Measurements from ENCODE around the gene SLC5A6. TPM values are rescaled to one million over a fixed set of nuclear protein-coding genes. Genes with fewer than 3 reads are reported as not detected.

SLC5A6 gene
- polyA plus RNA-seq (2013), result 152 and 161 TPM in 2 replicates

DNA sequence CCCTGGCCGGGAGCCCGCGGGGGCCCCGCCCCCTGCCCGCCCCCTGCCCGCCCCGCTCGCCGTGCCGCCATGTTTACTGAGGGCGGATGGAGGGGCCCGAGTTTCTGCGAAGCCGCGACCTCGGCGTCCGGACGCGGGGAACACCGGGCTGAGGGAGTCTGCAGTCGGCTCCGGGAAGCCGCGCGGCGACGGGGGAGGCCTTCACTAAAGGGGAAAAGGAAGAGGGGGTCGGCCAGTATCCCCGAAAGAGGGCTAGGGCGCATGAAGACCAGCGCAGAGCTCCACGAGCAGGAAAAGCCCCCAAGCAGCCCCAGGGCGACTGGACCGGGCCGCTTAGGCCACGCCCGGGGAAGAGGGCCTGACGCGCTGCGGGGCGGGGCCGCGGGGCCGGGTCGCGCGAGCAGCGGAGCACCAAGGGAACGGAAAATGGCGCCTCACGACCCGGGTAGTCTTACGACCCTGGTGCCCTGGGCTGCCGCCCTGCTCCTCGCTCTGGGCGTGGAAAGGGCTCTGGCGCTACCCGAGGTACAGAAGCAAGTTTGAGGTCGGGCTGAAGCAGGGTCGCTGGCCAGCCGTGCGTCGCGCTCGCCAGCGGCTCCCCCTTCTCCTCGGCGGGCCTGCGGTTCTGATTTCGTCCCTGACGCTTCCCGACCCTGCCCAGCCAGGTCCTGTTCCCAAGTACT is at the start of gene SLC5A6, which contains the start of gene ATRAID:
TSS of gene SLC5A6 (minus strand) at position 326 of the 683 bp plus-strand sequence. CDS start 4,618 bp downstream, outside the sequence.
TSS of gene ATRAID (plus strand) at position 99 of the 683 bp plus-strand sequence. CDS start at position 427, 328 bp downstream.
- peak within 1 kb of the TSS; percentile 87 for H3K4ac ChIP-seq (ENCODE audit: low read depth, low read length)
- peak within 1 kb of the TSS; percentile 99 for H3K9ac ChIP-seq (ENCODE audit: low read length)
- peak; percentile 93 to 96 for DNase-seq
- peak within 1 kb of the TSS; percentile 98 for H2BK120ac ChIP-seq (ENCODE audit: insufficient read depth, low read length, poor library complexity)
- no peaks in the 10 kb centered on the region for H3K27me3 ChIP-seq (ENCODE audit: insufficient read depth, low read length)
- H3K4me3 ChIP-seq (ENCODE audit: low read depth, low read length), result peak within 1 kb of the TSS; percentile 93
- peaks cover 18 to 31% of the 10 kb centered on the region in 2 experiments for H3K4me1 ChIP-seq (ENCODE audit: control insufficient read depth in 1 of 2, insufficient read depth in 2 of 2, low read length in 2 of 2)
- H3K36me3 ChIP-seq (ENCODE audit: control insufficient read depth in 1 of 2, insufficient read depth in 2 of 2, low read length in 2 of 2), result peaks cover 12 to 16% of the 10 kb centered on the region in 2 experiments
- no peaks in the 10 kb centered on the region for H3K9me3 ChIP-seq (ENCODE audit: insufficient read depth, low read depth, low read length)
- H4K91ac ChIP-seq (ENCODE audit: low read depth, low read length), result peak within 1 kb of the TSS; percentile 90
- peak within 1 kb of the TSS; percentile 99 for H4K8ac ChIP-seq (ENCODE audit: low read depth, low read length)
- H3K18ac ChIP-seq (ENCODE audit: low read length), result peak within 1 kb of the TSS; percentile 97
- H2BK12ac ChIP-seq (ENCODE audit: low read length), result no peak within 1 kb of the TSS
- H2BK5ac ChIP-seq (ENCODE audit: low read depth, low read length, poor library complexity), result peak within 1 kb of the TSS; percentile 97
- peak within 1 kb of the TSS; percentile 96 for H3K27ac ChIP-seq (ENCODE audit: low read depth, low read length)
- H3K4me2 ChIP-seq (ENCODE audit: low read length), result peak within 1 kb of the TSS; percentile 84
- WGBS (ENCODE audit: extremely low coverage, insufficient coverage, insufficient read length), result no CpG with 5 or more reads among the region's 73 CpGs
- peaks cover 15% of the 10 kb centered on the region for H3K79me2 ChIP-seq (ENCODE audit: control insufficient read depth, insufficient read depth, low read length, poor library complexity)
- H3K23ac ChIP-seq (ENCODE audit: low read length), result no peak within 1 kb of the TSS
- peak within 1 kb of the TSS; percentile 96 for H3K14ac ChIP-seq (ENCODE audit: low read length)
- H3K79me1 ChIP-seq (ENCODE audit: low read length), result peaks cover 31% of the 10 kb centered on the region
- peak within 1 kb of the TSS; percentile 90 for H2AFZ ChIP-seq (ENCODE audit: insufficient read depth, low read length, poor library complexity)
- peak within 1 kb of the TSS; percentile 99 for H4K12ac ChIP-seq (ENCODE audit: low read depth, low read length)
- H2AK5ac ChIP-seq (ENCODE audit: low read length), result peak within 1 kb of the TSS; percentile 73

DNA sequence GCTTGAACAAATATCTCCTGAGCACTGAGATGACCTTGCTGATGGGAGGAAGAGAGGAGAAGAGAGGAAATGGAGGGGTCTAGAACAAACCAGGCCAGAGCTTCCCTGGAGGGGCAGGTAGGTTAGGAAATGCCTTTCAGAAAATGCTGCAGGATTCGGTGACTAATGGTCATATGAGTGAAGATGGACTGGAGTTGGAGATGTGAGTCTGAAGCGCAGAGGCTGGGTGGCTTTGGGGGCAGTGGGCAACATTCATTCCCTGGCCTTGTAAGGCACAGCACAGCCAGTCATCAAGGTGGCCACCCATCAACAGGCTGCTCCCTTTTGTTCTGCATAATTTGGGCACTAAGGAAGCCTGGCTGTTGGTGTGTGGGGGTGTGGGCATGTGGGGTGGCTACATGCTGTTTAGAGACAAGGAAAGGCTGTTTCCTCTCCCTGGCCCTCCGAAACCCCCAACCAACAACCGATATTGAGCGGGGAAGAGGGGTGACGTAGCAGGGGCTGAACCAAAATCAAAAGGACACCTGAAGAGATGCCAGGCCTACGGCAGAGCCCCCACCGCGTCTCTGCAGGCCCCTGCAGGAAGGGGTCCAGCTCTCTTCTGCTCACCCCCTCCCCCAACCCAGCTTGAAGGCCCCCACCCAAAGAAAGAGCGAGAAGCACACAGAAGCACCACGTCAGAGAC is 49.3 kb upstream of the SLC5A6 start:
- Histone ChIP-seq H3K4ac (ENCODE audit: low read depth, low read length) (no peak overlapping the region), H3K4me2 (ENCODE audit: low read length) (no peak overlapping the region), H3K79me1 (ENCODE audit: low read length) (no peaks in the 10 kb centered on the region), H3K9ac (ENCODE audit: low read length) (no peak overlapping the region), H2BK12ac (ENCODE audit: low read length) (no peak overlapping the region), H3K4me1 (ENCODE audit: control insufficient read depth in 1 of 2, insufficient read depth in 2 of 2, low read length in 2 of 2) (peaks cover 8 to 17% of the 10 kb centered on the region in 2 experiments), H3K27me3 (ENCODE audit: insufficient read depth, low read length) (peaks cover 63% of the 10 kb centered on the region), H3K14ac (ENCODE audit: low read length) (no peak overlapping the region), H3K27ac (ENCODE audit: low read depth, low read length) (no peak overlapping the region), H3K36me3 (ENCODE audit: control insufficient read depth in 1 of 2, insufficient read depth in 2 of 2, low read length in 2 of 2) (no peaks in the 10 kb centered on the region), H3K23ac (ENCODE audit: low read length) (no peak overlapping the region), H3K79me2 (ENCODE audit: control insufficient read depth, insufficient read depth, low read length, poor library complexity) (no peaks in the 10 kb centered on the region), H4K91ac (ENCODE audit: low read depth, low read length) (no peak overlapping the region), H2BK5ac (ENCODE audit: low read depth, low read length, poor library complexity) (no peak overlapping the region), H4K8ac (ENCODE audit: low read depth, low read length) (no peak overlapping the region), H3K18ac (ENCODE audit: low read length) (no peak overlapping the region), H2AK5ac (ENCODE audit: low read length) (no peak overlapping the region), H2BK120ac (ENCODE audit: insufficient read depth, low read length, poor library complexity) (no peak overlapping the region), H3K4me3 (ENCODE audit: low read depth, low read length) (no peak overlapping the region), H2AFZ (ENCODE audit: insufficient read depth, low read length, poor library complexity) (no peak overlapping the region), H3K9me3 (ENCODE audit: insufficient read depth, low read depth, low read length) (peaks cover 11% of the 10 kb centered on the region), H4K12ac (ENCODE audit: low read depth, low read length) (no peak overlapping the region)
- DNase-seq, result no peak
- no CpG with 5 or more reads among the region's 11 CpGs for WGBS (ENCODE audit: extremely low coverage, insufficient coverage, insufficient read length)

DNA sequence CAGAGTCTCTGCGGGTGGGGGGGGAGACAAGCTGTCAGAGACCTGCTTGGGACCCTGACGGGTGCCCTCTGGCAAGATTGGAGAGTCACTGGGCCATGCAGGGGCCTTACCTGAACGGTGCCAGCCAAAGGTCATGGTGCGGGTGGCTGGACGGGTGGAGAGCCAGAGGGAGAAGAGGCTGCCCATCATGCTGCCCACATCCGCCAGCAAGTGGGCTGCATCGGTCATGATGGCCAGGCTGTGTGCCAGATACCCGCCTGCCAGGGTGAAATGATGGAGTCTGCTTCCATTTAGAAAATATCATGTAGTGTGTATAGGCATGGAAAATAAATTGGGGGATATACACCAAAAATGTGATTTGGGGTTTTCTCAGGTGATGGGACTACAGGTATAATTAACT is 46.0 kb upstream of the SLC5A6 start:
- H3K79me2 ChIP-seq (ENCODE audit: control insufficient read depth, insufficient read depth, low read length, poor library complexity), result no peaks in the 10 kb centered on the region
- no peak overlapping the region for H3K27ac ChIP-seq (ENCODE audit: low read depth, low read length)
- no peak for DNase-seq
- WGBS (ENCODE audit: extremely low coverage, insufficient coverage, insufficient read length), result no CpG with 5 or more reads among the region's 8 CpGs
- no peak overlapping the region for H3K4me2 ChIP-seq (ENCODE audit: low read length)
- no peak overlapping the region for H3K9ac ChIP-seq (ENCODE audit: low read length)
- H3K79me1 ChIP-seq (ENCODE audit: low read length), result no peaks in the 10 kb centered on the region
- H2AK5ac ChIP-seq (ENCODE audit: low read length), result no peak overlapping the region
- H3K18ac ChIP-seq (ENCODE audit: low read length), result no peak overlapping the region
- no peak overlapping the region for H4K91ac ChIP-seq (ENCODE audit: low read depth, low read length)
- H3K14ac ChIP-seq (ENCODE audit: low read length), result no peak overlapping the region
- H4K12ac ChIP-seq (ENCODE audit: low read depth, low read length), result no peak overlapping the region
- H3K4me3 ChIP-seq (ENCODE audit: low read depth, low read length), result no peak overlapping the region
- H2BK12ac ChIP-seq (ENCODE audit: low read length), result no peak overlapping the region
- H3K9me3 ChIP-seq (ENCODE audit: insufficient read depth, low read depth, low read length), result peaks cover 2% of the 10 kb centered on the region
- H2BK120ac ChIP-seq (ENCODE audit: insufficient read depth, low read length, poor library complexity), result no peak overlapping the region
- H3K4me1 ChIP-seq (ENCODE audit: control insufficient read depth in 1 of 2, insufficient read depth in 2 of 2, low read length in 2 of 2), result peaks cover 5 to 10% of the 10 kb centered on the region in 2 experiments
- no peak overlapping the region for H3K4ac ChIP-seq (ENCODE audit: low read depth, low read length)
- H3K27me3 ChIP-seq (ENCODE audit: insufficient read depth, low read length), result peaks cover 31% of the 10 kb centered on the region
- no peak overlapping the region for H4K8ac ChIP-seq (ENCODE audit: low read depth, low read length)
- H2BK5ac ChIP-seq (ENCODE audit: low read depth, low read length, poor library complexity), result no peak overlapping the region
- no peaks in the 10 kb centered on the region for H3K36me3 ChIP-seq (ENCODE audit: control insufficient read depth in 1 of 2, insufficient read depth in 2 of 2, low read length in 2 of 2)
- H3K23ac ChIP-seq (ENCODE audit: low read length), result no peak overlapping the region
- H2AFZ ChIP-seq (ENCODE audit: insufficient read depth, low read length, poor library complexity), result no peak overlapping the region

DNA sequence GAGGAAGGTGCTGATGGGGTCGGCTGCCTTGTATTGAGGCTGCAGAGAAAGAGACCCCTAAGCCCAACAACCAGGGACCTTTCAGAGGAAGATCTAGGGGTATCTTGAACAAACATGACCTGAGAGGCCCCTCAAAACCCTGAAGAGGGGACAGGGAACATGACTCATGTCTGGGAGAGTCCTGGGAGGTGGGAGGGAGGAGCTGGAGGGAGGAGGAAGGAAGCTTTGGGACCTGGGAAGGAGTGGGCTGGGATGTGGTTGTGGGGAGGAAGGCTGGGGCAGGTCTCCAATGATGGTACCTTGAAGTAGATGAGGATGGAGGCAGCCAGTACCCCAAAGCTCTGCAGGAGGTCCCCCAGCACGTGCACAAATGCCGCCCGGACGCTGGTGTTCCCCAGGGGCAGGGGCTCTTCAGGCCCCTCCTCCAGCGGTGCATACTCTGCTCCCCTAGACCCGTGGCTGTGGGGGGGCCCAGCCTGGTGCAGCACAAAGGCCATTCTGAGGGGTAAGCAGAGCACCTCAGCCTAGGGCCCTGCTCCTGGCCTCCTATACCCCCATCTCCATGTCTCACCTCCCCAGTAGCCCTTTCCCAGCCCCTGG is 44.9 kb upstream of the SLC5A6 start:
- no peak overlapping the region for H3K27ac ChIP-seq (ENCODE audit: low read depth, low read length)
- peaks cover 2% of the 10 kb centered on the region for H3K9me3 ChIP-seq (ENCODE audit: insufficient read depth, low read depth, low read length)
- no peak overlapping the region for H2BK12ac ChIP-seq (ENCODE audit: low read length)
- no peak overlapping the region for H3K4me3 ChIP-seq (ENCODE audit: low read depth, low read length)
- H4K91ac ChIP-seq (ENCODE audit: low read depth, low read length), result no peak overlapping the region
- H3K23ac ChIP-seq (ENCODE audit: low read length), result no peak overlapping the region
- DNase-seq, result no peak
- no peak overlapping the region for H2BK5ac ChIP-seq (ENCODE audit: low read depth, low read length, poor library complexity)
- H3K9ac ChIP-seq (ENCODE audit: low read length), result no peak overlapping the region
- H3K4ac ChIP-seq (ENCODE audit: low read depth, low read length), result no peak overlapping the region
- H2AK5ac ChIP-seq (ENCODE audit: low read length), result no peak overlapping the region
- no peak overlapping the region for H2AFZ ChIP-seq (ENCODE audit: insufficient read depth, low read length, poor library complexity)
- H3K4me2 ChIP-seq (ENCODE audit: low read length), result no peak overlapping the region
- H4K12ac ChIP-seq (ENCODE audit: low read depth, low read length), result no peak overlapping the region
- peaks cover 20% of the 10 kb centered on the region for H3K27me3 ChIP-seq (ENCODE audit: insufficient read depth, low read length)
- H3K4me1 ChIP-seq (ENCODE audit: control insufficient read depth in 1 of 2, insufficient read depth in 2 of 2, low read length in 2 of 2), result peaks cover 0 to 1% of the 10 kb centered on the region in 2 experiments
- H3K79me1 ChIP-seq (ENCODE audit: low read length), result no peaks in the 10 kb centered on the region
- WGBS (ENCODE audit: extremely low coverage, insufficient coverage, insufficient read length), result no CpG with 5 or more reads among the region's 7 CpGs
- no peak overlapping the region for H3K14ac ChIP-seq (ENCODE audit: low read length)
- H3K79me2 ChIP-seq (ENCODE audit: control insufficient read depth, insufficient read depth, low read length, poor library complexity), result no peaks in the 10 kb centered on the region
- H4K8ac ChIP-seq (ENCODE audit: low read depth, low read length), result no peak overlapping the region
- no peak overlapping the region for H3K18ac ChIP-seq (ENCODE audit: low read length)
- H3K36me3 ChIP-seq (ENCODE audit: control insufficient read depth in 1 of 2, insufficient read depth in 2 of 2, low read length in 2 of 2), result no peaks in the 10 kb centered on the region
- H2BK120ac ChIP-seq (ENCODE audit: insufficient read depth, low read length, poor library complexity), result no peak overlapping the region
